Measurements from ENCODE around the gene SUSD1. TPM values are rescaled to one million over a fixed set of nuclear protein-coding genes. Genes with fewer than 3 reads are reported as not detected.

SUSD1 gene
- total and polyA plus RNA-seq, 7 donors, result 0.42 to 3.4 (median 1.7) TPM

- WGBS, 3 donors, result 80 to 81% (median 81%) methylated on average over 5 of the region's 5 CpGs
- H3K27ac ChIP-seq, result no peak overlapping the region
- intact Hi-C loops (cut with DNase I), result no loop called here
Measured at GRCh38 chr9:112176524-112176923, 1.4 kb upstream of the SUSD1 start.

GRCh38 chr9:112175796-112176315, 759 bp upstream of the SUSD1 start:
- Histone ChIP-seq H3K9me3 (no peaks in the 10 kb centered on the region), H3K4me3 (no peak overlapping the region), H3K27me3 (ENCODE audit: insufficient read depth in 3 of 3, low read length in 2 of 3) (peaks cover 0 to 17% (median 0%) of the 10 kb centered on the region in 3 donors), H3K36me3 (ENCODE audit: insufficient read depth in 1 of 2, low read depth in 1 of 2) (peaks cover 0 to 2% of the 10 kb centered on the region in 2 donors), H3K4me1 (peaks cover 4% of the 10 kb centered on the region), H3K27ac (no peak overlapping the region)
- DNase-seq, result no peak
- intact Hi-C loops (cut with DNase I), result no loop called here
- no peak for TF ChIP-seq CTCF (IDR thresholded peaks at IDR 0.05)
- WGBS, 3 donors, result 63 to 70% (median 70%) methylated on average over 17 of the region's 17 CpGs
- ATAC-seq, result peak in 1 of 4 donors; percentile 12

More at GRCh38 chr9:112176524-112176923, 1.4 kb upstream of the SUSD1 start:
- Histone ChIP-seq H3K36me3 (ENCODE audit: insufficient read depth in 1 of 2, low read depth in 1 of 2) (peaks cover 0 to 2% of the 10 kb centered on the region in 2 donors), H3K27me3 (ENCODE audit: insufficient read depth in 3 of 3, low read length in 2 of 3) (peaks cover 0 to 17% (median 0%) of the 10 kb centered on the region in 3 donors), H3K4me3 (no peak overlapping the region), H3K9me3 (no peaks in the 10 kb centered on the region), H3K4me1 (peaks cover 4% of the 10 kb centered on the region)
- ATAC-seq (no peak), DNase-seq (no peak)
- no peak for TF ChIP-seq CTCF (IDR thresholded peaks at IDR 0.05)

- 4 to 9% (median 7%) methylated on average over 30 to 42 of the region's 42 CpGs for WGBS, 3 donors
- H3K36me3 ChIP-seq (ENCODE audit: insufficient read depth in 1 of 2, low read depth in 1 of 2), result peaks cover 0 to 2% of the 10 kb centered on the region in 2 donors
- DNase-seq, result peak; percentile 70 to 81
- intact Hi-C loops (cut with DNase I), result no loop called here
- peak overlapping the region; percentile 67 for H3K4me3 ChIP-seq
- H3K4me1 ChIP-seq, result peaks cover 4% of the 10 kb centered on the region
- H3K27me3 ChIP-seq (ENCODE audit: insufficient read depth in 3 of 3, low read length in 2 of 3), result peaks cover 0 to 17% (median 0%) of the 10 kb centered on the region in 3 donors
- H3K27ac ChIP-seq, result no peak overlapping the region
- no peak for TF ChIP-seq CTCF (IDR thresholded peaks at IDR 0.05)
- peak in 3 of 4 donors; percentile 51 to 75 (median 72) for ATAC-seq
- H3K9me3 ChIP-seq, result no peaks in the 10 kb centered on the region
Measured at GRCh38 chr9:112174222-112174964, 704 bp downstream of the SUSD1 start.

GRCh38 chr9:112173489-112174221, 1.4 kb downstream of the SUSD1 start:
- no peak for TF ChIP-seq CTCF (IDR thresholded peaks at IDR 0.05)
- intact Hi-C loops (cut with DNase I), result no loop called here
- no peak for DNase-seq
- no peak for ATAC-seq
- H3K4me3 ChIP-seq, result peak overlapping the region; percentile 67
- H3K36me3 ChIP-seq (ENCODE audit: insufficient read depth in 1 of 2, low read depth in 1 of 2), result peaks cover 0 to 2% of the 10 kb centered on the region in 2 donors
- peaks cover 4% of the 10 kb centered on the region for H3K4me1 ChIP-seq
- no peak overlapping the region for H3K27ac ChIP-seq
- peaks cover 0 to 17% (median 0%) of the 10 kb centered on the region in 3 donors for H3K27me3 ChIP-seq (ENCODE audit: insufficient read depth in 3 of 3, low read length in 2 of 3)
- WGBS, 3 donors, result 91 to 97% (median 95%) methylated on average over 18 of the region's 18 CpGs
- no peaks in the 10 kb centered on the region for H3K9me3 ChIP-seq
